ENCODE measurements around the gene DNAH14. TPM values are rescaled to one million over a fixed set of nuclear protein-coding genes. Genes with fewer than 3 reads are reported as not detected.
"Not testable (repeated sequence)": the region's sequence is repeated elsewhere in the genome, so short reads cannot be mapped to it uniquely, and the experiment has no call there.

The DNAH14 gene
- total RNA-seq, 1 donor from 2014 or later: 9.2 TPM

GRCh38 chr1:225277445-225277844, 348.0 kb downstream of the DNAH14 start:
- DNase-seq: no peak

- DNase-seq: no peak
These were observed 351.1 kb downstream of the DNAH14 start for GRCh38 chr1:225280563-225280962.

GRCh38 chr1:225290244-225290643, 360.8 kb downstream of the DNAH14 start:
- no peak for DNase-seq

- no peak for DNase-seq
These were observed 370.1 kb downstream of the DNAH14 start for GRCh38 chr1:225299624-225300023.

- DNase-seq: no peak
These were observed 370.9 kb downstream of the DNAH14 start for GRCh38 chr1:225300381-225300780.

GRCh38 chr1:225304996-225305395, 375.5 kb downstream of the DNAH14 start:
- no peak for DNase-seq

GRCh38 chr1:225310544-225310943, 381.1 kb downstream of the DNAH14 start:
- not testable (repeated sequence) for DNase-seq

GRCh38 chr1:225318706-225319575, 389.5 kb downstream of the DNAH14 start:
- DNase-seq: peak; percentile 59

- no peak for DNase-seq
These were observed 390.4 kb downstream of the DNAH14 start for GRCh38 chr1:225319871-225320270.

- DNase-seq: no peak
These were observed 392.3 kb downstream of the DNAH14 start for GRCh38 chr1:225321784-225322183.

GRCh38 chr1:225329041-225329440, 399.6 kb downstream of the DNAH14 start:
- DNase-seq: no peak

GRCh38 chr1:225329996-225330395, 400.5 kb downstream of the DNAH14 start:
- not testable (repeated sequence) for DNase-seq

GRCh38 chr1:225332686-225333085, 403.2 kb downstream of the DNAH14 start:
- no peak for DNase-seq

GRCh38 chr1:225335098-225335778, 405.8 kb downstream of the DNAH14 start:
- DNase-seq: not testable (repeated sequence)

- DNase-seq: no peak
These were observed 409.1 kb downstream of the DNAH14 start for GRCh38 chr1:225338545-225338944.

- DNase-seq: no peak
These were observed 412.2 kb downstream of the DNAH14 start for GRCh38 chr1:225341642-225342041.

- no peak for DNase-seq
These were observed 413.2 kb downstream of the DNAH14 start for GRCh38 chr1:225342695-225343094.

- DNase-seq: peak; percentile 17
These were observed 414.1 kb downstream of the DNAH14 start for GRCh38 chr1:225343618-225344017.

- no peak for DNase-seq
These were observed 417.7 kb downstream of the DNAH14 start for GRCh38 chr1:225347123-225347683.

GRCh38 chr1:225348400-225348799, 418.9 kb downstream of the DNAH14 start:
- no peak for DNase-seq

- DNase-seq: no peak
These were observed 420.4 kb downstream of the DNAH14 start for GRCh38 chr1:225349826-225350225.

GRCh38 chr1:225350872-225351271, 421.4 kb downstream of the DNAH14 start:
- DNase-seq: no peak

GRCh38 chr1:225354906-225355305, 425.4 kb downstream of the DNAH14 start:
- no peak for DNase-seq

- DNase-seq: no peak
These were observed 426.4 kb downstream of the DNAH14 start for GRCh38 chr1:225355863-225356262.

Measured in dermis blood vessel endothelial cell (primary cell).